HCT116 (cell line): ENCODE results near the gene SLC26A9. TPM values are rescaled to one million over a fixed set of nuclear protein-coding genes. Genes with fewer than 3 reads are reported as not detected.
A peak's percentile ranks its signal among the peaks of the same experiment; 100 is the strongest.

ENCODE experiments used
- ATAC-seq: fragments of 200-7000 bp; cut with Tn5 transposase; 2 replicates; pipeline ENCODE4 v1.9.1; 2020; ENCODE audit warnings: mild to moderate bottlenecking, moderate library complexity
- BruUV-seq: library from RNA; stranded (reverse); fragments of 400-500 nt; replicated peaks from 2 replicates; lab custom pipeline; 2021; lab: Mats Ljungman, UMichigan
- CTCF ChIA-PET: fragments of 300-600 bp; sonication (Branson Sonifier 250); formaldehyde crosslinking; loops from one replicate; lab custom pipeline; 2021; ENCODE audit warnings: antibody characterized with exemption; lab: Charles Lee
- POLR2A ChIA-PET: fragments of 300-600, 350-600 bp; sonication (Branson Sonifier 250); formaldehyde crosslinking; loops from one replicate; lab custom pipeline; 2021; ENCODE audit warnings: antibody characterized with exemption; lab: Charles Lee
- RAD21 ChIA-PET, 2 experiments: fragments of 300-600 bp; sonication (Branson Sonifier 250); formaldehyde crosslinking; loops; one replicate each; lab custom pipeline; 2023; ENCODE audit warnings: low total read pairs in 2 of 2; ENCODE audit not compliant: uncharacterized antibody in 2 of 2, unreplicated experiment in 2 of 2, low non-redundant PET in 1 of 2; lab: Charles Lee
- DNase-seq: peaks from one replicate; pipeline ENCODE4 v3.0.0-alpha.2; 2010; ENCODE audit warnings: low read depth, low spot score
- H2AFZ ChIP-seq: fragments of 200-600 bp; shearing (Covaris generic), sonication (generic); 2 replicates; pipeline ENCODE4 v1.6.1; 2017; ENCODE audit warnings: low read depth, mixed run types, mixed read lengths, antibody characterized with exemption, low read length; ENCODE audit not compliant: poor library complexity, severe bottlenecking
- H3K27ac ChIP-seq: 2 replicates; pipeline ENCODE4 v1.5.1; 2012; ENCODE audit warnings: low read depth, low read length
- H3K27me3 ChIP-seq: fragments of 200-600 bp; sonication (generic); 2 replicates; pipeline ENCODE4 v1.6.1; 2016; ENCODE audit warnings: mixed run types, low read length, mixed read lengths; ENCODE audit not compliant: insufficient read depth
- H3K36me3 ChIP-seq, 2 experiments: fragments of 200-500 bp in 1 of 2; fragments of 200-600 bp in 1 of 2; sonication (Bioruptor generic) in 1 of 2; sonication (generic) in 1 of 2; 2 replicates each; pipeline versions ENCODE4 v1.5.1 to v1.6.1; 2014 to 2016; ENCODE audit warnings: low read length in 2 of 2, inconsistent platforms in 1 of 2, mixed read lengths in 1 of 2, mixed run types in 1 of 2; ENCODE audit not compliant: insufficient read depth in 2 of 2, control insufficient read depth in 1 of 2
- H3K4me1 ChIP-seq, 2 experiments: fragments of 200-600 bp in 1 of 2; sonication (generic) in 1 of 2; 2 replicates each; pipeline versions ENCODE4 v1.5.1 to v1.6.1; 2012 to 2017; ENCODE audit warnings: low read length in 2 of 2, inconsistent platforms in 1 of 2, mild to moderate bottlenecking in 1 of 2, mixed read lengths in 1 of 2, mixed run types in 1 of 2, moderate library complexity in 1 of 2; ENCODE audit not compliant: insufficient read depth in 2 of 2, control insufficient read depth in 1 of 2
- H3K4me2 ChIP-seq: fragments of 200-600 bp; sonication (generic); 2 replicates; pipeline ENCODE4 v1.6.1; 2017; ENCODE audit warnings: mixed run types, low read length, mixed read lengths
- H3K4me3 ChIP-seq, 2 experiments: fragments of 200-600 bp in 1 of 2; sonication (generic) in 1 of 2; replicated peaks in 1 of 2; 2 replicates each; pipeline ENCODE4 v1.5.1; 2011 to 2016; ENCODE audit warnings: low read length in 2 of 2, control low read depth in 1 of 2, low read depth in 1 of 2, mild to moderate bottlenecking in 1 of 2, mixed read lengths in 1 of 2, mixed run types in 1 of 2
- H3K79me2 ChIP-seq: fragments of 200-600 bp; sonication (generic); 2 replicates; pipeline ENCODE4 v1.6.1; 2017; ENCODE audit warnings: mild to moderate bottlenecking, mixed run types, low read length, moderate library complexity, mixed read lengths; ENCODE audit not compliant: insufficient read depth
- H3K9ac ChIP-seq: fragments of 200-600 bp; sonication (generic); 2 replicates; pipeline ENCODE4 v1.6.1; 2016; ENCODE audit warnings: low read length, mixed read lengths
- H3K9me2 ChIP-seq: fragments of 200-600 bp; sonication (generic), shearing (Covaris generic); 2 replicates; pipeline ENCODE4 v1.6.1; 2017; ENCODE audit warnings: mixed run types, mild to moderate bottlenecking, moderate library complexity; ENCODE audit not compliant: insufficient read depth
- H3K9me3 ChIP-seq, 2 experiments: fragments of 200-500 bp in 1 of 2; fragments of 200-600 bp in 1 of 2; sonication (Bioruptor generic) in 1 of 2; sonication (generic) in 1 of 2; 2 replicates each; pipeline ENCODE4 v1.6.1; 2014 to 2017; ENCODE audit warnings: low read length in 2 of 2, mixed read lengths in 2 of 2, inconsistent platforms in 1 of 2, low read depth in 1 of 2, mild to moderate bottlenecking in 1 of 2, mixed run types in 1 of 2, moderate library complexity in 1 of 2; ENCODE audit not compliant: control insufficient read depth in 1 of 2, insufficient read depth in 1 of 2
- H4K20me1 ChIP-seq: fragments of 200-600 bp; sonication (generic), shearing (Covaris generic); 2 replicates; pipeline ENCODE4 v1.6.1; 2017; ENCODE audit warnings: mixed run types, mild to moderate bottlenecking, moderate library complexity; ENCODE audit not compliant: insufficient read depth
- CEBPB ChIP-seq: IDR thresholded peaks from 2 replicates; pipeline ENCODE4 v1.6.1; 2012; ENCODE audit warnings: low read depth
- EZH2phosphoT487 ChIP-seq: fragments of 200-600 bp; IDR thresholded peaks from 2 replicates; pipeline ENCODE4 v1.6.1; 2018; ENCODE audit warnings: antibody characterized with exemption, borderline replicate concordance
- RAD21 ChIP-seq: IDR thresholded peaks from 2 replicates; pipeline ENCODE4 v1.6.1; 2012; ENCODE audit warnings: low read depth, mild to moderate bottlenecking
- SIN3A ChIP-seq: IDR thresholded peaks from 2 replicates; pipeline ENCODE4 v1.6.1; 2012; ENCODE audit warnings: low read depth
- TCF7L2 ChIP-seq: IDR thresholded peaks from 2 replicates; pipeline ENCODE4 v1.7.0; 2011; ENCODE audit warnings: borderline replicate concordance, inconsistent platforms; ENCODE audit not compliant: insufficient read depth, insufficient read length; ENCODE audit errors: extremely low read depth
- intact Hi-C: fragments of 100-400 bp; cut with micrococcal nuclease; formaldehyde crosslinking; loops from 2 replicates; pipeline ENCODE4 v1.10.0; 2022
- total RNA-seq: library from RNA; stranded (reverse); gene quantifications from one replicate; pipeline ENCODE4 v1.2.1, GENCODE V29; 2021; ENCODE audit not compliant: unreplicated experiment
- TF ChIP-seq, protein P1 (sequence below): IDR thresholded peaks from 2 replicates; pipeline ENCODE4 v1.6.1; 2012
- TF ChIP-seq, protein P2 (sequence below): IDR thresholded peaks from 2 replicates; pipeline ENCODE4 v1.6.1; 2012; ENCODE audit warnings: low read depth

The SLC26A9 gene
- total RNA-seq, 1 experiment from 2014 or later = not detected

DNA sequence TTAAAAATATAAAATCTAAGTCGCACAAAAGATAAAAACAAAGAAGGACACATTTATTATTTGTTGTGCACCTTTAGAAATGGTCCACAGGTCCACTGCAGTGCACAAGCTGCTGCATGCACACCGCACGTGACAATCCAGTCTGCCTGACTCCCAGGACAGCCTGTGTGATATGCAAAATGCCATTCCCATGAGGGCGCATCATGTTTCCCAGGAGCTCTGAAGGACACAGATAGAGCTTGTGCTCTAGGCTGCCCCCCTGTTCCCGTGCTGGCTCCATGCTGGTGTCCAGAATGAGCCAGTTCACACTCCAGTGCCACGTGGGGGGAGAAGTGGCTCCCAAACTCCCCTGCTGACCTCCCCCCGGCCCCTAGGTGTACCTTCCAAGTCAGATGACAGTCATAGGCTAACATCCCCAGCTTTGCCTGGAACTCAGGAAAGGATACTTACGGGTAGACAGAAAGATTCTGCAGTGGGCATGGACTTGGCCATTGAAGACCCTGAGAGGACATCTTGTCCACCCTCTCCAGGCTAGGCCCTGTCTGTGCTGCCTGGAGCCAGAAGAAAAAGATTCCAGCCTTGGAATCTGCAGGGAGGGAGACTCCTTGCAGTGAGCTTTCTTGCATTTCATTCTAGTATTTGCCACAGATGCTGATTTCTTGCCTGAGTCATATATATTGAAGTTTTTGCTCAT is 33.6 kb upstream of the SLC26A9 start:
- CTCF ChIA-PET = interaction anchor here (0.7 to 6.6 kb wide), 51 partner anchors 9 to 448 kb away, joined by 3 to 339 read pairs (median 5); no protein-coding TSS in a partner anchor
- Histone ChIP-seq H3K27ac (no peak overlapping the region), H3K9ac (no peak overlapping the region), H3K4me3 (no peak overlapping the region)
- no peak for TF ChIP-seq CEBPB
- TF ChIP-seq, protein P1, sequence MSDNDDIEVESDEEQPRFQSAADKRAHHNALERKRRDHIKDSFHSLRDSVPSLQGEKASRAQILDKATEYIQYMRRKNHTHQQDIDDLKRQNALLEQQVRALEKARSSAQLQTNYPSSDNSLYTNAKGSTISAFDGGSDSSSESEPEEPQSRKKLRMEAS = peak; percentile 48; the same call in 1 of the 2 replicates
- TF ChIP-seq SIN3A = no peak
- TF ChIP-seq, protein P2, sequence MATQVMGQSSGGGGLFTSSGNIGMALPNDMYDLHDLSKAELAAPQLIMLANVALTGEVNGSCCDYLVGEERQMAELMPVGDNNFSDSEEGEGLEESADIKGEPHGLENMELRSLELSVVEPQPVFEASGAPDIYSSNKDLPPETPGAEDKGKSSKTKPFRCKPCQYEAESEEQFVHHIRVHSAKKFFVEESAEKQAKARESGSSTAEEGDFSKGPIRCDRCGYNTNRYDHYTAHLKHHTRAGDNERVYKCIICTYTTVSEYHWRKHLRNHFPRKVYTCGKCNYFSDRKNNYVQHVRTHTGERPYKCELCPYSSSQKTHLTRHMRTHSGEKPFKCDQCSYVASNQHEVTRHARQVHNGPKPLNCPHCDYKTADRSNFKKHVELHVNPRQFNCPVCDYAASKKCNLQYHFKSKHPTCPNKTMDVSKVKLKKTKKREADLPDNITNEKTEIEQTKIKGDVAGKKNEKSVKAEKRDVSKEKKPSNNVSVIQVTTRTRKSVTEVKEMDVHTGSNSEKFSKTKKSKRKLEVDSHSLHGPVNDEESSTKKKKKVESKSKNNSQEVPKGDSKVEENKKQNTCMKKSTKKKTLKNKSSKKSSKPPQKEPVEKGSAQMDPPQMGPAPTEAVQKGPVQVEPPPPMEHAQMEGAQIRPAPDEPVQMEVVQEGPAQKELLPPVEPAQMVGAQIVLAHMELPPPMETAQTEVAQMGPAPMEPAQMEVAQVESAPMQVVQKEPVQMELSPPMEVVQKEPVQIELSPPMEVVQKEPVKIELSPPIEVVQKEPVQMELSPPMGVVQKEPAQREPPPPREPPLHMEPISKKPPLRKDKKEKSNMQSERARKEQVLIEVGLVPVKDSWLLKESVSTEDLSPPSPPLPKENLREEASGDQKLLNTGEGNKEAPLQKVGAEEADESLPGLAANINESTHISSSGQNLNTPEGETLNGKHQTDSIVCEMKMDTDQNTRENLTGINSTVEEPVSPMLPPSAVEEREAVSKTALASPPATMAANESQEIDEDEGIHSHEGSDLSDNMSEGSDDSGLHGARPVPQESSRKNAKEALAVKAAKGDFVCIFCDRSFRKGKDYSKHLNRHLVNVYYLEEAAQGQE = no peak
- TF ChIP-seq TCF7L2 = no peak
- no peak for TF ChIP-seq EZH2phosphoT487
- TF ChIP-seq RAD21 = no peak
- TF ChIP-seq, all 23 proteins: peak for 1
- Histone ChIP-seq H3K9me2 (no peaks in the 10 kb centered on the region), H3K79me2 (no peaks in the 10 kb centered on the region), H3K4me2 (peak overlapping the region; percentile 2; the same call in 1 of the 2 replicates), H3K4me1 (peaks cover 6 to 10% of the 10 kb centered on the region in 2 experiments; a peak in 3 of 4 replicates), H2AFZ (no peak overlapping the region), H3K27me3 (no peaks in the 10 kb centered on the region), H3K36me3 (no peaks in the 10 kb centered on the region), H3K9me3 (no peaks in the 10 kb centered on the region), H4K20me1 (no peaks in the 10 kb centered on the region)
- RAD21 ChIA-PET = interaction anchor here (0.8 to 2.9 kb wide), 16 partner anchors 10 to 385 kb away, joined by 3 to 75 read pairs (median 5); partner anchors contain the start of gene NUCKS1 (in 1 of the 2)
- no peak for DNase-seq
- intact Hi-C loops = loop anchor here (1.0 to 5.0 kb wide), 4 partner anchors 58 to 385 kb away; no protein-coding TSS in a partner anchor
- ATAC-seq = peak; percentile 76
- POLR2A ChIA-PET = interaction anchor here (0.6 to 2.5 kb wide), 3 partner anchors 59 to 318 kb away, joined by 3 to 17 read pairs (median 7); no protein-coding TSS in a partner anchor
- no TSS peak for BruUV-seq
